HK-2 (cell line): ENCODE measurements around the gene SP2.

Experiments
- DNase-seq: peaks from one replicate; pipeline ENCODE4 v3.0.0-alpha.2; 2018; ENCODE audit not compliant: unreplicated experiment

SP2 gene

DNA sequence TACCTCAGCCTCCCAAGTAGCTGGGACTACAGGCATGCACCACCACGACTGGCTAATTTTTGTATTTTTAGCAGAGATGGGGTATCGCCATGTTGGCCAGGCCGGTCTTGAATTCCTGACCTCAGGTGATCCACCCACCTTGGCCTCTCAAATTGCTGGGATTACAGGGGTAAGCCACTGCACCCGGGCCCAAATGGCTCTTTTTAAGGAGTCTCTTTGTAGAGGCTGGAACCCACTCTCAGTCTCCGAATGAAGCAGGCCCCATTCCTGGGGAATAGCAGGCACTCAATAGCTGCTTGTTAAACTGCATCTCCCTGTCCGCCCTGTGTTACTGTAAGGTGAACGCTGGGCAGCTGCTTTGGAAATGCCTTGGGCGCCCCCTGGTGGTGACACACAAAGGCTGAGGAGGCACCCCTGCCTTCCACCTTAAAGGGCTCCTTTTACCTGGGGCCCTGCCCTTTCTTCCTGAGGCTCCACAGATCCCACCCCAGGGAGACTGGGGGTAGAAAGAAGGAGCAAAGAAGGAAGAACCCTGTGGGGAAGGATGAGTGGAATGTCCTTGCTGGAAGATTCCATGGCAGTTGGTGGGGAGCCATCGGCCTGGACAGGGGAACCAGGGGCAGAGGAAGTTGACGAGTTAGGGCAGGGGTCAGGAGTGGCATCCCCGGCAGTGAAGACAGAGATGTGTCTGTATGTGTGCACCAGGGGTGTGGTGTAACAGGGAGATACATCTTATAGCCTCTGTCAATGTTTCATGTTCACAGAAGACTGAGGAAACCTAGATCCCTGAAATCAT is 6.1 kb upstream of the SP2 start:
- DNase-seq: peak; percentile 91

DNA sequence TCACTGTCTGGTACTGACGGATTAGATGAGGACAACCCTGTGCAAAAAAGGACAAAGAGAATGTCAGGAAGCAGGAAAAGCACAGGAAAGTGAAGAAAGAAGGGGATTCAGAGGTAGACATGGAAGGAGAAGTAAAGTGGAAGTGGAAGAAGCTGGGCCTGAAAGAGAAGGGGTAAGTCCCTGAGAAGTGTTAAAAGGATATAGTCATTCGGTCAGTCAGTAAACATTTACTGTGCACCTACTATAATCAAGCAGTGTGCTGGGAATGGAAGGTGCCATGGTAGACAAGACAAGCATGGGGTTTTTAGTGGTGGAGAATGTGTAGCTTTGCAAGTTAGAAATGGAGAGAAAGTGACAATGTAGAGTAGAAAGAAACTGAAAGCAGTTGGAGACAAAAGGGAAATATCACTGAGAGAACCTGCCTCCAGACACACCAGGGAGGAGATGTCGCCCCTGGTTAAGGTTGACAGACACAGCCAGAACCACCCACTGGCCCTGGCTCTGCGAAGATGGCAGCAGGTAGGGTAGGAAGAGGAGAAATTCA is 4.4 kb upstream of the SP2 start:
- no peak for DNase-seq

DNA sequence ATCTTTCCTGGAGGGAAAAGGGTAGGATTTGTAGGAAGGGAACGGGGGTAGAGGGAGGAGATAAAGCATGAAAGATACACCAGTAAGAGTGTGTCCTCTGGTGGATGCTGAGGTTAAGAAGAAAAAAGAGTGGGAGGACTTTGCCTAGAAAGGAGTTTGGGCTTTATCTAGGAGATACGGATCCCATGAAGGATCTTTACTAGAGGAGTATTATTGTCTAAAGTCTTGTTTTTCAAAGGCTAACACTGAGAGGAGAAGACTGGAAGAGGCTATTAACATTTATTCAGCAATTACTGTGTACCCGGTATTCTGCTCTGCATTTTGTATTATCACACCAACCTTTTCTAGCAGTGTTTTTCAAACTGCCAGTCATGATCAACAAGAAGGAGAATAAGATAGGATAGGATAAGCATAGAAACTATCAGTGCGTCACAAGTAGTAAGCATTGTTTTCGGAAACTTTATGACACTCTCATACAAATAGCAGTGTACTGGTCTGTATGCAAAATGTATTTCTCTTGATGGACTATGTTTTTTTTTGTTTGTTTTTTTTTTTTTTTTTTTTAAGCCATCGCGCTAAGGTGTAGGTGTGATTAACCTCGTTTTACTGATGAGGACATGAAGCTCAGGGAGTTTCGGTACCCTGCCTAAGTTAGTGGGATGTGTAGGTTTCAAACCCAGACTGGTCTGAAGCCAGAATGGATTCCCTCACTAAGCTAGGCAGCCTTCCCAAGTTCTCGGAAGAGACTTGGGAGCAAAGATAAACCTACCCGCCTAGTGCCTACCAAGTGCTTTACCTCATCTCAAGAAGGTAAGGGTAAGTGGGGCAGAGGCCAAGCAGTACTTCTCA is 1.3 kb upstream of the SP2 start:
- no peak for DNase-seq

DNA sequence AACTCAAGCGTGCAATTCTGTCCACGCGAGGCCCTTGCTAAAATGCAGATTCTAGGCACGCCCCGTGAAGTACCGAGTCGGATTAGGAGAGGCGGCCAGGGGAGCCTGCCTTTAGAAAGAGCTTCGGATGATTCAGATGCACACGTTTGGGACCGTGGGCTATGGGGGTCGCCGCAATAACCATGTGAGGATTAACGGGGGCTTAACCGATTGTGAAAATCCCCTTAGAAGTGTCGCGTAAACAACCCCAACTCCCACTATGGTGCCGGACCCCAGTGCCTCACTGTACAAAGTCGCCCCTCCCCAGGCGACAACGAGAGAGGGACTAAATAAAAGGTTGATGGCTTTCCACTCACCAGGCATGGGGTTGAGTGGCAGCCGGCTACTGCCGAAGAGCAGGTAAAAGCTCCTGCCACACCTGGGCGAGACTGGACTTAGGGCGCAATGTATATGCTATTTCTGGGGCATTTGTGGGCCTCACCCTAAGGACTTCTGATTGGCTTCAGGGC is 635 bp upstream of the SP2 start:
- no peak for DNase-seq

DNA sequence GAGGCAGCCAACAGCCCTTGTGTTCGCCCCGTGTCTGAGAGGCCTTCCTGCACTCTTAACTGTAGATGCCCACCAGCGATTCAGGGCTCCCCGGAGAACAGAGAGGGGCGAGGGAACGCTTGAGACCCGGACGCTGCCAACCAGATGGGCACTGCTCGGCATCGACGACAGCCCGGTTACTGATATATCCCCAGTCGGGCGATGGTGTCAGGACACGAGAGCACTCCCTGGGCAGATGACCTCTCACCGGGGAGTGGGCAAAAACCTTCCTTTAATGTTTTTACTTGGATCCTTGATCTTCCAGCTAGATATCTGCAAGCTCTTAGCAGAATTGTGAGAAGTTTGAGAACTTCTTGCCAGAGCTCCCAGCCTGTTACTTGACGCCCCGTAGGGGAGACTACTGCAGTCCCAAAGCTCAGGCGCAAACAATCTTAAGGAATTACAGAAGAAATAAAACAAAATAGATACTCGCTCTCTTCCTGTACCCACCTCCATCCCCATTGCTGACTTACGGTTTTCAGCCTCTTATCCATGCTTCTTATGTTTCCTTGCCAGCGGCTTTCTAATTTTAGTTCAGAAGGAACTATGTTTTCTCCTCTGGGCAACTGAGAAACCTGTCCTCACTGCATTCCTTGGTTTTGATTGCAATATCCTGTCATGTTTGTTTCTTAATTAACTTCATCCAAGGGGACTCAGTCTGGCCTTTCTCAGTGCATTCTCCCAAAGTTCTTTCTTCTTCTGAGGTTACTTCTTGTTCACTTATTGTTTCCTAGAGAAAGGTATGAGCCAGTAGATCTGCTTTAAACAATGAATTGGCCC is 845 bp downstream of the SP2 start:
- DNase-seq: no peak

DNA sequence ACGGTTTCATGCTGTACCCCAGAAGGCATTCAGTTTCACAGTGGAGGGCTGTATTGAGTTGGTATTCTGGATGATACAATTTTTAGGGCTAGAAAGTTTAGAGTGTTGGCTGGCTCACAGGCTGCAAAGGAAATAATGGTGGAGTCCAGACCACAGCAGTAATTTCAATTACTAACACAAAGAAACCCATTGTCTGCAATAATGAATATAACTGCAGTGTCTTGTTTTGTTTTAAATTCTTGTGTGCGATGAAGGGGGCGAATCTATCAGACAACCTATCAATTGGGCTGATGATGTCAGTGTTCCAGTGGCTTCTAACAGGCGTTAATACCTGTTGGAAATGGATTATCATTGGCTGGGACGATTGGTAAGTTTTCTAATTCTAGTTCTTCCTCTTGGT is 1.5 kb downstream of the SP2 start:
- no peak for DNase-seq

DNA sequence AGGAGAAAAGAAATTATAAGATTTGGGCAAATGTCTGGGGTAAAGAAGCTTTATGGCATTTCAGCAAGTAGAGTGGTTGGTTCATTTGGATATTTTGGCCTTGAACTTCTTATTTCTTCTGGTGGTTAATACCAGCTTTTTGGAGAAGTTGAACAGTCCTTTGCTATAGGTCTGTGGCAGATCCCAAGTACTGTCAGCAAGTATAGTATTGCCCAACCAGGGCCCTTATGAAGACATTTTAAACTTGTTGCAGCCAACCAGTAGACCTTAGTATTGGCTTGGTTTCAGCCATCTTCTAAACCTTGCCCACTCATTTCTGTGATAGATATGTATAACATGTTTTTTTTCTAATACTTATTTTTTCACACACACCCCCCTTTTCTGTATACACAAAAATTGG is 2.2 kb downstream of the SP2 start:
- DNase-seq: no peak

DNA sequence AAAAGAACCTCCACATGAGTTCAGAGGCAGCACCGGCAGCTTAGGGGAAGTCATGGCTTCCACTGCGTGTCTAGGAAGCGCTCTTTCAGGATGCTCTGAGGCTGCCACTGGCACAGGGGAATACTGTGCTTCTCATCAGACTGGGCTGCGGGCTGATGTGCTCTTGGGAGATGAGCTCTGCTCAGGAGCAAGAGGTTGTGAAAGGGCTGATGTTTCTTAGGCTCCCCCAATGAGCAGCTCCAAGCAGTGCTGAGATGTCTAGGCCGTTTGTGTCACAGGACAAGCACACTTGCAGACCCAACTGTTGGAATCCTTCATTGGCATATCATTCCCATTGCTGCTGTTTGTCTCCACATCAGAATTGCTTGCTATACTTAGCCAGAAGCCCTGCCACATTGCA is 3.6 kb downstream of the SP2 start:
- no peak for DNase-seq

DNA sequence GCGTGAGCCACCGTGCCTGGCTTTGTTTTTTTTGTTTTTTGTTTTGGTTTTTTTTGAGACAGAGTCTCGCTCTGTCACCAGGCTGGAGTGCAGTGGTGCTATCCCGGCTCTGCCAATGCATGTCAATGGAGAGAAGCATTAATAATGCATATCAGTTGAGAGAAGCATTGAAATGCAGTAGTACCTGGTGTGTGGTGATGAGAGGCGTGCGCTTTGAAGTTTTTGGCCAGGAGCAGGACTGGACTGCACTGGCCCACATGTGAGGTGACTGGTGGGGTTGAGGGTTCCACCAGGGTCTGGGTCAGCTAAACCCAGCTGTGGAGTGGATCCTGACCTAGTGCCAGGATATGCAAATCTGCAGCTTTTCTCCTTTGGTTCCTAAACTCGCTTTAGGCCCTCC is 5.4 kb downstream of the SP2 start:
- DNase-seq: no peak

DNA sequence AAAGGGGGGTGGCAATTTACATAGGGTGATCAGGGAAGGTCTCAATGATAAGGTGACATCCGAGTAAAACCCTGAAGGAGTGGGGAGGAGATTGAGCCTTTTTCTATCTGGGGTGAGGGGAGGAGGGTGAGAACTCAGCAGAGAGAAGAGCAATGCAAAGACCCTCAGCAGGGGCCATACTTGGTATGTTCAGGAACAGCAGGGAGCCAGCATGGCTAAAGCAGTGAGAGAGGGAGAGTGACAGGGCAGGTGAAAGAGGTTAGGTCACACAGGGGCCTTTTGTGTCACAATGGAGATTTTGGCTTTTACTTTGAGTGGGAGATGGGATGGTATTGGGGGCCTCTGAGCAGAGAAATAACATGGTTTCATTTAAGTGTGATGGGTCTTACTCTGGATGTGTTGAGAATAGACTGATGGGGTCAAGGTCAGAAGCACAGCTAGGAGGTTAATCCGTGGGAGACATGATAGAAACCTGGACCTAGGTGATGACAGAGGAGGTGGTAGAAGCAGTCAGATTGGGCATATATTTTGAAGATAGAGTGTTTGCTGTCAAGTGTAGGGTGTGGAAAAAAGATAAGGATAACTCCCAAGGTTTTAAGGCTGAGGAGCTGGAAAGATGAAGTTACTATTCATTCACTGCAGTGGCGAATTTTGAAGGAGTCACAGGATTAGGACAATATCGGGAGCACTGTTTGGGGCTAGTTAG is 6.2 kb downstream of the SP2 start:
- DNase-seq: no peak

DNA sequence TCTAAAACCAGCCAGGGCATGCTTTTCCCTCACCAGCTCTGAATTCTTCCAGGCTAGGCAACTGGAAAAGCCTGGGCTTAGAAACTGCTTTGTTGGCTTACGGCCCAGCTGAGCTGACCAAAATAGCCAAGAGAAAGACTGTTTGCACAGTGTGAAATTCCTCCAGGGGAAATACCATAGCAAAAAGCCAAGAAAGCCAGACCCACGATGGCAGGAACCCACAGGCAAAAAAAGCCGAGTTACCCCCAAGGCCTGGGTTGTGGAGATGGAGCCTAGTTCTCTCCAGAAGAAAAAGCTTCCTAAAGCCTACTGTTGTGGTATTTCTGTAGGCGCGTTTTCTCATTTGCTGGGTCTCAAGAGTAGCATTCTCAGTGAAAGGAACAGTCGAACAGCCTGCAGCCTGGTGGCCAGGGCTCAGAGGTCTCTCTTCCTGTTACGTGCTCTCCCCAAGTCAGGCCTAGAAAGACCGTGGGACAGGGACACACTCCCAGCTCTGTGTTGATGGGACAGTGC is 9.2 kb downstream of the SP2 start:
- DNase-seq: no peak

DNA sequence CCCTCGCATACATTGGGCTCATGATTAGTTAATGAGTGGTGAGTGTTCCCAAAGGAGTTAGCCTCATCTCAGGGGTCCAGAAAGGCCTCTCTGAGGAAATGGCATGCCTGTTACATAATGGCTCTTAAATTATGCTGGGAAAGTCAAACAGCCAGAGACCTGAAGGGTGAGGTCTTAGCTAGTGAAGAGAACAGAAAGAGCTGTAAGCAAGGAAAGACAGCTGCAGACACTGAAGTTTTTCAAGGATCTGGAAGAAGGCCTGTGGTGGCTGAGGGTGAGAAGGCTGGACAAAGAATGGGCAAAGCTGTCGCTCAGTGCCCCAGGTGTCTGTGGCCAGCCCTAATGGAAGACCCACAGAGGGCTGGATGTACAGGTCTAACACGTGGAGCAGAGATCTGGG is 10.4 kb downstream of the SP2 start:
- no peak for DNase-seq

DNA sequence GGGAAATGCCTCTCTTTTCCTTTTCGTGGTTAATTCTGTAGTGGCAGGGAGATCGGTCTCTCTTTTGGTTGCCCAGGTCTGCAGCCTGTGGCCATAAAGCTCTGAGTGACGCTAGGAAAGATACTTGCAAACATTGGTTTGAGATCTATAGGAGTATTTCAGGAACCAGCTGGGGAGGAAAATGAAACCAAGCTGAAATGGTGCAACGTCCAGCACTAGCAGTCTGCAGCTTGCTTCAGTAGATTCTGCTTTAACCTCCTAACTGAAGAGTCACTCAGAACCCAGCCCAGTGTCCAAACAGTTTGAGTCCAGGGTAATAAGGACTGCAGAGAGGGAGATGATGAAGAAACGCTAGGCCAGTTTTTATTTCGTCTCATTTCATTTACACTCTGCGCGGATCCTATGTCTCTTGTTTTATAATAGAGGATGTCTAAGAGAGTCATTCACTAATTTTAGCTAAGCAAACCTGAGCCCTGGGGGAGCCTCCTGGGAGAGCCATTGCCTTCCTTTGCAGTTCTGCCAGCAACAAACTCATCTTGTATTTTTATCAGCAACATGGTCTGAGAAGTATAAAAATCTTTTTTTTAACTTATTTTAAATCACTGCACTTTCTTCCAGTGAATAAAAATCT is 12.0 kb downstream of the SP2 start:
- no peak for DNase-seq

DNA sequence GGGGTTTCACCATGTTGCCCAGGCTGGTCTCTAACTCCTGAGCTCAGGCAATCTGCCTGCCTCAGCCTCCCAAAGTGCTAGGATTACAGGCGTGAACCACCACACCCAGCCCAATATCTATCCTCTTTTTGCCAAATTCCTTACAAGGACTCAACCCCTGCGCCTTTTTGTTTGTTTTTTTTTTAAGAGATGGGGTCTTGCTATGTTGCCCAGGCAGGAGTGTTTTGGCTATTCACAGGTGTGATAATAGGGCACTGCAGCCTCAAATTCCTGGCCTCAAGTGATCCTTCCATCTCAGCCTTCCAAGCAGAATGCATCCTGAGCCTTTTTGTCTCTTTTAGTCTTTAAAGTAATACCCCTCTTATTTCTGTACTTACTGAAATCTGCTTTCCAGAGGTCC is 17.0 kb downstream of the SP2 start:
- no peak for DNase-seq

DNA sequence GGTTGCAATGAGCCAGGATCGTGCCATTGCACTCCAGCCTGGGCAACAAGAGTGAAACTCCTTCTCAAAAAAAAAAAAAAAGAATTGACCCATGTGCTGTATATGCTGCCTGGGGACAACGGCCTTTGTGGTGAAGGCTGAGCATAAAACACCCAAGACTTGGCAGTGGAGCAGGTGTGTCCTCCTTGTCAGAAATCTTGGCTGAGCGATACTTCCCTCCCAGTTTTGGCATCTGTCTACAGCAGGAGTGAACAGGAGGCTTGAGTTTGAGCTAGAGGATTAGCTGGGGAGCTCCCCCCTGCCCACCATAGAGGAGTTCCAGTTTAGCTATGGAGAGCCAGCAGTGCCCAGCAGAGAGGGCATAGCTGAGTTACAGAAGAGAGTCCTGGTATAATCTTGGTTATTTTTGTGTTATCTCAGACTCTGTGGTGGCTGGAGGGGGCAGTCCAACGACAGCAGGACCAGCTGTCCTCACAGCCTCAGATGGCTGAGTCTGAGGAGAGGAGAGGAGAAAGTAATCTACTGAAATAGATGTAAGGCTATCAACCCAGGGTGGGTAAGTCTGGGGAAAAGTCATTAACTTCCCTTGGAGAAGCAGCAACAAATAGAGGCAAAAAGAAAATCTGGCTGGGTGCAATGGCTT is 18.4 kb downstream of the SP2 start:
- no peak for DNase-seq

DNA sequence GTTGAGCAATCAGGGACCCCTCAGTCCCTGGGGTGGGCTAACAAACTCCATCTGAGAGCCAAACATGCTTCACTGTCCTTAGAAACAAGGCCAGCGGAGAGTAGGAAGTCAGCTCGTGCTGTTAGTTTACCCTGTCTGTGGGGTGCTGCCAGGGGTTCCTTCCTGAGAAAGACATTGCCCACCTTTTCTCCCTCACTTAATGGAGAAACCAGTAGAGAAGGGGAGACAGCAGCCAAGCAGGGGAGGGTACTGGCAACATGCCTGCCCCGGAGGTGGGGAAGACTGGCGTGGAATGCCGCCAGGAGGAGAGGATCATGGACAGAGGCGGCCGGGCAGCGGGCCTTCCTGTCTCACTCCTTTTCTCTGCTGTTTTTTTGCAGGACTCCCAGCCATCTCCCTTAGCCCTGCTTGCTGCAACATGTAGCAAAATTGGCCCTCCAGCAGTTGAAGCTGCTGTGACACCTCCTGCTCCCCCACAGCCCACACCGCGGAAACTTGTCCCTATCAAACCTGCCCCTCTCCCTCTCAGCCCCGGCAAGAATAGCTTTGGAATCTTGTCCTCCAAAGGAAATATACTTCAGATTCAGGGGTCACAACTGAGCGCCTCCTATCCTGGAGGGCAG is 19.9 kb downstream of the SP2 start:
- no peak for DNase-seq

DNA sequence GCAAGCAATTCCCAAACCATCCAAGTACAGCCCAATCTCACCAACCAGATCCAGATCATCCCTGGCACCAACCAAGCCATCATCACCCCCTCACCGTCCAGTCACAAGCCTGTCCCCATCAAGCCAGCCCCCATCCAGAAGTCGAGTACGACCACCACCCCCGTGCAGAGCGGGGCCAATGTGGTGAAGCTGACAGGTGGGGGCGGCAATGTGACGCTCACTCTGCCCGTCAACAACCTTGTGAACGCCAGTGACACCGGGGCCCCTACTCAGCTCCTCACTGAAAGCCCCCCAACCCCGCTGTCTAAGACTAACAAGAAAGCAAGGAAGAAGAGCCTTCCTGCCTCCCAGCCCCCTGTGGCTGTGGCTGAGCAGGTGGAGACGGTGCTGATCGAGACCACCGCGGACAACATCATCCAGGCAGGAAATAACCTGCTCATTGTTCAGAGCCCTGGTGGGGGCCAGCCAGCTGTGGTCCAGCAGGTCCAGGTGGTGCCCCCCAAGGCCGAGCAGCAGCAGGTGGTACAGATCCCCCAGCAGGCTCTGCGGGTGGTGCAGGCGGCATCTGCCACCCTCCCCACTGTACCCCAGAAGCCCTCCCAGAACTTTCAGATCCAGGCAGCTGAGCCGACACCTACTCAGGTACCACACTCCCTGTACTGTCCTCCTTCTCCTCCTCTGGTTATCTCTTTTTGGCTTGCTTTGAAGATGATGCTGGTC is 20.6 kb downstream of the SP2 start:
- DNase-seq: no peak

DNA sequence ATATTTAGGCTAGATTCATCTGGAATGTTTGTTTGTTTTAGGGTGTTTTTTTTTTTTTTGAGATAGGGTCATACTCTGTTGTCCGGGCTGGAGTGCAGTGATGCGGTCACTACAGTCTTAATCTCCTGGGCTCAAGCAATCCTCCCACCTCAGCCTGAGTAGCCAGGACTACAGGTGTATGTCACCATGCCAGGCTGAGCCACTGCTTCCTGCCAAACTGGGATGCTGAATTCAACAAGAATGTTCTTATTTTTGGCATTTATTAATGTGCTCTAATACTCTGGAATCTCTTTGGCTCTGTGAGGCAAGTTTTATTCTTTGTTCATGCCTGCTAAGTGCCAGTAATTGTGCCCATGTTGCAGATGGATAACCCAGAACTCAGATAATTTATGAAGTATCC is 21.5 kb downstream of the SP2 start:
- no peak for DNase-seq

DNA sequence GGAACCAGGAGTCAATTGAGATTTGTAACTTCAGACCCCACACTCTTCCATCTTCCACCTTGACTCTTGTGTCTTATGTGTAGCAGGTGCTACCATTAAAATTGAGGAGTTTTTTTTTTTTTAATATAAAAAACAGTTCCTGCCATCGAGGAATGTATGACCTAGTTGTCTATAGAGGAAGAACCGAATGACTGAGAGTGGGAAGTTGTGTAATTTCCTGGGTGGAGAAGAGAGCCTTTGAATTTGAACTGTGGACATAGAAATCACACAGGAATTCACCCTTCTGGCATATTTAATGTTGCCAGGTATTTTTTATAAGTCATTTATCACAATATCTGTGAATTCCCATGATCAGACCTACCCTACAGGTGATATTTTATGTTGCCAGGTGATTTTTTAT is 22.0 kb downstream of the SP2 start:
- no peak for DNase-seq
